Left colon (tissue), 2 donors: ENCODE measurements around the gene BCAS3. TPM values are rescaled to one million over a fixed set of nuclear protein-coding genes. Genes with fewer than 3 reads are reported as not detected.
"Not testable (repeated sequence)": the region's sequence is repeated elsewhere in the genome, so short reads cannot be mapped to it uniquely, and the experiment has no call there.

ENCODE experiments used
- ATAC-seq: fragments of 200-7000 bp; cut with Tn5 transposase; one replicate; pipeline ENCODE4 v1.9.1; 2020; ENCODE audit warnings: mild to moderate bottlenecking, moderate library complexity
- DNase-seq, 2 donors: peaks; one replicate each; pipeline ENCODE4 v3.0.0-alpha.2; 2020
- intact Hi-C, 2 donors: fragments of 100-400 bp; cut with DNase I in 1 of 2; cut with micrococcal nuclease in 1 of 2; formaldehyde crosslinking; loops; one replicate each; pipeline versions ENCODE4 v1.11.2 to v1.14.0; 2022; cut with DNase I, micrococcal nuclease
- total RNA-seq, 2 donors: library from RNA; stranded (reverse); fragmentation: NEBNext Ultra II Directional; extraction: Animal tissue kit (Norgen Biotek cat#: 25700); gene quantifications; one replicate each; pipeline ENCODE4 v1.2.1, GENCODE V29; 2021
- donor health status: DM: no; HTN: no; CAD: no.
- donor health status: DM: yes; HTN: yes; CAD: no.

Gene BCAS3
- total RNA-seq, 2 donors from 2014 or later: 19.9 to 20.2 TPM

DNA sequence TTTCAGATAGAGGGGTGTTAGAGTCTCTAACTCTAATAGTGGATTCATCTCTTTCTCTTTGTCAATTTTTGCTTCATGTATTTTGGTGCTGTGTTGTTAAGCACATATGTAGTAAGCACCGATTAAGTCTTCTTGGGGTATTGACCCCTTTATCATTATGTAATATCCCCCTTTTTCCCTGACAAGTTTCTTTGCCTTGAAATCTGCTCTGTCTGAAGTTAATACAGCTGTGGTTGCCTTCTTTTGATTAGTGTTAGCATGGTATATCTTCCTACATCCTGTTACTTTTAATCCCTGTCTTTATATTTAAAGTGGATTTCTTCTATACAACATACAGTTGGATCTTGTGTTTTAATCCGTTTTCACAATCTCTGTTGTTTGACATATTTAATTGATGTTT is 60.6 kb downstream of the BCAS3 start:
- ATAC-seq: no peak
- intact Hi-C loops: no loop called here
- DNase-seq: no peak

DNA sequence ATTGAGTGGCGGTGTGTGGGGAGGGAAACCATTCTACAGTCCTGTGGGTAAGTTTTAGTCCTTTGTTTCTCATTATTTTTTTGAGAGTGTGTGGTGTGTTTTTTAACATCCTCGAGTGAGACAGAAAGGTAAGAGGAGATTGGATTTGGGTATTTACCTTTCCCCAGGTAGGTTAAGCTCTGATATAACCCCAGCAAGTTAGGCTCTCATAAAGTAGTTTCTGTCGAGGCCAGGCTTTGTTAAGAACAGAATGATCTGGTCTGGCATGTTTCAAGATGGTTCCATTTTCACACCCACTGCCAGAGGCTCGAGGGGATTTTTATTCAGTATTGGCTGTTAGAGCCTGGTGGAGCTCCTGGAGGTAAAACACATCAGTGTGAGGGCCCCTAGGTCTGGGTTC is 62.9 kb downstream of the BCAS3 start:
- no peak for DNase-seq
- intact Hi-C loops: no loop called here
- ATAC-seq: no peak

DNA sequence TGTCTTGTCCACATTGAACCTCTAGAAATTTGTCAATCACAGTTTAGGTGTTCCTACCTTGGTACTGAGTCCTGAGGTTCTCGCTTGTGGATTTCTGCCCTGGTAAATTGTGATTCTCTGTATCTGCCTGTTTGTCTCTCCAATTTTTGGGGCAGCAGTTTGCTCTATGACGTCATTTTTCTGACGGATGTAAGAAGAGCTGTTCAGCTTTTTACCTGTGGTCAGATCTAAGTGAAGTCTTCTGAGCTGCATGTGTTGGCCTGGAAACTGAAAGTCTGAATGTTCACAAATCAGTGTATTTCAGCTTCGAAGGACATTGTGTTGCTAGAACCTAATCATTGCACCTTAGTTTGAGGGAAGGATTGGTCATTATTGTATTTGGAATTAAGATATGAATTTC is 63.4 kb downstream of the BCAS3 start:
- intact Hi-C loops: no loop called here
- ATAC-seq (no peak), DNase-seq (no peak)

DNA sequence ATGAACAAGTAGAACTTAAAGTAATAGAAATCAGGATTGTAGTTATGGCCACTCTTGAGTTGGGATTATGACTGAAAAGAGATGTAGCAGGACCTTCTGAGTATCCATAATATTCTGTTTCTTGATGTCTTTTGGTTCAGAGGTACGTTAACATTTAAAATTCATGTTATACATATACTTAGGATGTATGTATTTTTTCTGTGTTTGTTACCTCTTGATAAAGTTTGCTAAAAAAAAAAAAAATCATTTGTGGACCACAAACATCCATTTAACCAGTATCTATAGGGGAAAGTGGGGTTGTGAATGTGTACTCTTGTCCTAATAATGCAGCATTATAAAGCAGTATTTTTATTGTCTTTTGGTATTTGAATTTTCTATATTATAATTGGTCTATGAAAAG is 65.6 kb downstream of the BCAS3 start:
- intact Hi-C loops: no loop called here
- DNase-seq: no peak
- no peak for ATAC-seq

DNA sequence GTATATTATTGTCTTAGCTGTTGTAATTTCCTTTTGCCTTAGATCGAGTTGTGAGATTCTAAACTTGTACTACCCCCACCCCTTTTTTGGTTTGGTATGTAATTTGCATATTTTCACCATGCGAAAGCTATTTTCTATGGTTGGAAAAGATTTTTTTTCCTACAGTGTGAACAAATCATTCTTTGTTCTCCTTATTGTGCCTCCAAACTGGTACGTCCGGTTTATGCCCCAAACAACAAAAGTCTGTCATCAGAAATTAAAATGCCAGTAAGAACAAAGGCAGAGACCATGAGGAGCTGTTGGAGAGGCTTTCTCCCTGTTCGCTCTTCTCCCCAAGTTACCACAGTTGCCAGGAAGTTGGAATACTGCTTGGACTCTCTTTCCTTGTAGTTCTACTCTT is 66.1 kb downstream of the BCAS3 start:
- intact Hi-C loops: no loop called here
- peak; percentile 65 for ATAC-seq

DNA sequence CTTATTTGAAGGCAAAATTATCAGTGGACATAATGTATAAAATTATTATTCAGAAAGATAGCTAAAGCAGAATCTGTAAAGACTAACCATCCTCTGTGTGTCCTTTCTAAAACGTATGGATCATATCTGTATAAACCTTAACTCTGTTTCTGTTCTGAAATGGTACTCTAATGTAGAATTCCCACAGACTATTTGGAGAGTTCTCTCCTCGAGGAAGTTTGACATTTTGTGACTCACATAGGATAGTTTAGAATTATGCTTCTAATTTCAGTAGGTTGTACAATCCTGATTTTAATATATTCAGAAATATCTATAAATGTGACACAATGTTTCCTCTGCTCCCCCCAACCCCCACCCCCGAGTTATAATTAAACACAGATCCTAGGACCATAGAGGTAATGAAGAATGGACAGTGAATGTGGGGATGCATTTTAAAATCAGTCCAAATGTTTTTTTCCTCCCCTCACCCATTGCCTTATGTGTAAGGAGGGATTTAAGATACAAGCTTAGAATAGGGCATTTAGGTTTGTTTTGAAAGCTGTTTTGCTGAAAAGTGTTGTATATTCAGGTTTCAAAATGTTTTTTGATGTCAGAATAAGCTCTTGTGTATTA is 66.8 kb downstream of the BCAS3 start:
- ATAC-seq (no peak), DNase-seq (no peak)
- intact Hi-C loops: no loop called here

More for the DNA sequence above, 66.1 kb downstream of the BCAS3 start:
- no peak for DNase-seq

DNA sequence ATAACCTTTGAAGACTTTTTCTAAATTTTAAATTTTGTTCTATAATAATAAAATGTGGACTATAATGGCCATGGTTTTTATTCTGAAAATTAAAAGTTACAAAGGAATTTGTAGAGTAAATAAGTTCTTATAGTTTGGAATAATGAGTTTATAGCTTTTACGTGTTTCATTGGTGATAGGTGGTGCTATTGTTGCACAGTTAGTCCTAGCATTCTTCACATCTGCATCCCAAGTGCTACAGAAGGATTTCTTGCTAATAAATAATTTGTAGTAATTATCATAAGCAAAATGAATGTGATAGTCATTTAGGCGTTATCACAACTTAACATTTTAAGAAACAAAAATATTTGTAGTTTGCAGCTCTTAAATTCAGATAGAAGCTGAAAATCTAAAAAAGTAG is 67.9 kb downstream of the BCAS3 start:
- intact Hi-C loops: no loop called here
- DNase-seq (no peak), ATAC-seq (no peak)

DNA sequence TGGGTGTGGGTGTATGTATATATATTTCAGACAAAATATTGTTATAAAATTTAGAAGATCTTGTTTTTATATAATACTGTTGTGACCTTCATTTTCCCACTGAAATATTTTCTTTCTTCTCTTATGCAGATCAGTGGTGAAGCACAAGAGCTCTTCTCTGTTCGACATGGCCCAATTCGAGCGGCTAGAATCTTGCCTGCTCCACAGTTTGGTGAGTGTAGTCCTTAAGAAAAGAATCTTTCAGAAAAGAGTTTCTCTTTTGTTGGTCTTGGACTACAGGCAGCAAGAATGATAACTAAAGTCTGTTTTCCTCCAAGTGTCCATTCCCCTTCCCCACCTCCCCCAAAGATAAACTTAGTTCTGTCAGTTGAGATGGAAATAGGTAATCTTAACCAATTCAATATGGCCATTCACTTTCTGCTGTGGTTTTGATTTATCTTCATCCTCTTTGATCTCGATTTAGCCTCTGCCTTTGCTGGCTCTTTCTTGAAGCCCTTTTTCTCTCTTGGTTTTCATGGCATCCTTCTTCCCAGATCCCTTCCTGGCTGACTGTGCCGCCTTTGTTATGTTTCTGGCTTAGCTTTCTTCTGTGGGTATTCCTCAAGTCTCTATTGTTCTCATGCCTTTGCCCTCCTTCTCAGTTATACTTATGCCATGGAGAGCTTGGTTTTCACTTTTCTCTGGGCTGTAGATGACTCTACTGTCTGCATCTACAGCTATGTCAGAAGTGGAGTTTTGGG is 69.6 kb downstream of the BCAS3 start:
- intact Hi-C loops: no loop called here
- DNase-seq (no peak), ATAC-seq (no peak)

DNA sequence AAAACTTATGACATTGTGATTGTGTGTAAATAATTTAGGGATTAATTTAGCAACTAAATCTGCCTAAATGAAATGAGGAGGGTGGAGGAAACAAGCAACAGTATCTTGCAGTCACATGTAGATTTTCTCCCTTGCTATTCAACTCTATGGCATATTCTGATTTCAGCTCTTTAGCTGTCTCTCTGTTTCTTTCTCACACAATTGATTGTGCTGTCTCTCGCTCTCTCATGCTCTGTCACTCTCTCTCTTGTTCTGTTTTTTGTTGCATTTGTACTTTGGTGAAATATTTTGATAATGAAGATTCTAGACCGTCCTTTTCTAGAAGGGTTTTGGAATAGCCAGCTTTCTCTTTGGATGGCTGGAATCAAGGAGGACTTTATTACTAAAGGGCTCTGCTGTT is 70.6 kb downstream of the BCAS3 start:
- ATAC-seq (no peak), DNase-seq (no peak)
- intact Hi-C loops: no loop called here

DNA sequence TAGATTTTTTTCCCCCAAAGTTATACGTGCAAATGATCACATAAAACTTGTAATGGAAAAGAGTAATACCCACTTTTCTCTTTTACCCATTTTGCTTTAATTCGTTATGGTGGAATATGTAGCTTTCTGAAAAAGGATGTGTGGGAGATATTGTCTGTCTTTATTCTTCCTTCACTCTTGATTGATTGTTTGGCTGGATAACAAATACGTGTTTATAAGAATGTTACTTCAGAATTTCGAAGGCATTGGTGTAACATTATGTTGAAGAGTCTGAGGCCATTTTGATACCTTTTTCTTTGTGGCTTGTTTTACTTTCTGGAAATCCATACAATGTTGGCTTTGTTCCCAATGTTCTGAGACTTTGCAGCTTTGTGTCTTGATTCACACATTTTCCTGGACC is 71.4 kb downstream of the BCAS3 start:
- ATAC-seq: no peak
- no peak for DNase-seq
- intact Hi-C loops: no loop called here

DNA sequence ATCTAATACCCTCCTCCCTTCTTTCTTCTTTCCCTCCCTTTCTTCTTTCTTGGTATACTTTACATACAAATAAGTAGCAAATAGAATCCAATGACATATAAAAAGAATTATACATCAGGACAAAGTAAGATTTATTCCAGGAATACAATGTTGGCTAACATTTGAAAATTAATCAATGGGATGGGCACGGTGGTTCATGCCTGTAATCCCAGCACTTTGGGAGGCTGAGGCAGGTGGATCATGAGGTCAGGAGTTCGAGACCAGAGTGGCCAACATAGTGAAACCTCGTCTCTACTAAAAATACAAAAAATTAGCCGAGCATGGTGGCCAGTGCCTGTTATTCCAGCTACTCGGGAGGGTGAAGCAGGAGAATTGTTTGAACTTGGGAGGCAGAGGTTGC is 72.1 kb downstream of the BCAS3 start:
- ATAC-seq (no peak), DNase-seq (no peak)
- intact Hi-C loops: no loop called here

DNA sequence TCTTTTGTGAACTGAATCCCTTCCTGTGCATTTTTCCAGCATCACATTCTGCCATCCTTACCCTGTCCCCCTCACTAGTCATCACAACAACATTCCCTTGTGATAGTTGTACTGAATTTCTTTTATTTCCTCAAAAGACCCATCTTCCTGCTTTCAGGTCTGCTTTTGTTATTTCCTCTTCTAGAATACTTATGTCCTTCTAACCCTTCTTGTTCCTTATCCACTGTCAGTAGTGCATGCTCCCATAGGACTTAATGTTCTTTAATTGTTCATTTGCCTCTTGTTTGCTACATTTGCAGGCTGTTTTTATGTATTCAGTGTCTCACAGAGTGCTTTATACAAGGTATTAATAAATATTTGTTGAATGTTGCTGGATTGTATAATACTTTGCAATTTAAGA is 73.0 kb downstream of the BCAS3 start:
- ATAC-seq: no peak
- DNase-seq: no peak
- intact Hi-C loops: no loop called here

DNA sequence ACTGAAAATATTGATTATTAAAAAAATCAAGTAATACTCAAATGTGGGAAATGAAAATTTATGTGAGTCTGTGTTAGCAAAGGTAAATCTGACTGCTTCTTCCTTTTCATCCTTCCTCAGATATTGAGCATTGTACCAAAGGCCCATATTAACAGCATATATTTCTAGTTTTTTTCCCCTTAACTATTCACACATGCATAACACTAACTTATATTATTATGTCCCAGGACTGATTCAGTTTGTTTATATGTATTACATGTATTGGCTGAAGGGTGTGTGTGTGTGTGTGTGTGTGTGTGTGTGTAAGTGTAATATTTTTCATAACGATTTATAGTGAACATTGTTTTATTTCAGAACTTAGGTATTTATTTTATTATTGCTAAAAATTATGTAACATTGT is 74.2 kb downstream of the BCAS3 start:
- intact Hi-C loops: no loop called here
- no peak for ATAC-seq
- no peak for DNase-seq

DNA sequence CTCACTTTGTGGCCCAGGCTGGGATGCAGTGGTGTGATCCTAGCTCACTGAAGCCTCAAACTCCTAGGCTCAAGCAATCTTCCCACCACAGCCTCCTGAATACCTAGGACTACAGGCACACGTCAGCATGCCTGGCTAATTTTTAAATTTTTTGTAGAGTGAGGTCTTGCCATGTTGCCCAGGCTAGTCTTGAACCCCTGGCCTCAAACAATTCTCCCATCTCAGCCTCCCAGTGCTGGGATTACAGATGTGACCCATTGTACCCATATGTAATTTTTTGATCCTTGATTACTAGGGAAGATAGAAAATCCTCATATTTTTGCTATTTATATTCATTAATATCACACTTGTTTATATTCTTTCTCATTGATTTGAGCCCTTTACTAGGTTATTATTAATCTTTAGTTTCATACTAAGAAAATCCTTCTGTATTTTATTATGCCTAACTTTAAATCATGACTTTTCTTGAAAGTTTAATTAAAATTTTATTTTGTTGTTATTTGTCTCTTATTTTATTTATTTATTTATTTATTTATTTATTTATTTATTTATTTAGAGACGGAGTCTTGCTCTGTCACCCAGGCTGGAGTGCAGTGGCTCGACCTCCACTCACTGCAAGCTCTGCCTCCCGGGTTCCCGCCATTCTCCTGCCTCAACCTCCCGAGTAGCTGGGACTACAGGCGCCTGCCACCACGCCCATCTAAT is 75.4 kb downstream of the BCAS3 start:
- no peak for ATAC-seq
- DNase-seq: no peak
- intact Hi-C loops: no loop called here

DNA sequence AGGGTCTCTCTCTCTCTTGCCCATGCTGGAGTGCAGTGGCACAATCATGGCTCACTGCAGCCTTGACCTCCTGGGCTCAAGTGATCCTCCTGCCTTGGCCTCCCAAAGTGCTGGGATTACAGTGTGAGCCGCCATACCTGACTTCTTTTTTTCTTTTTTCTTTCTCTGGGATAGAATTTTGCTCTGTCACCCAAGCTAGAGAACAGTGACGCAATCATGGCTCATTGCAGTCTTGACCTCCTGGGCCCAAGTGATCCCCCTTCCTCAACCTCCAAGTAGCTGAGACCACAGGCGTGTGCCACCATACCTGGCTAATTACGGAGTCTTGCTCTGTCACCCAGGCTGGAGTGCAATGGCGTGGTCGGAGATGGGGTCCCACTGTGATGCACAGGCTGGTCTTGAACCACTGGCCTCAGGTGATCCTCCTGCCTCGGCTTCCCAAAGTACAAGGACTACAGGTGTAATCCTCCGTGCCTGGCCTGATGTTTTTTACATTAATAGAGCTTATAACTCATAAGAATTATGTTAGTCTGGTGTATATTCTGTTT is 76.5 kb downstream of the BCAS3 start:
- DNase-seq (no peak), ATAC-seq (no peak)
- intact Hi-C loops: no loop called here

DNA sequence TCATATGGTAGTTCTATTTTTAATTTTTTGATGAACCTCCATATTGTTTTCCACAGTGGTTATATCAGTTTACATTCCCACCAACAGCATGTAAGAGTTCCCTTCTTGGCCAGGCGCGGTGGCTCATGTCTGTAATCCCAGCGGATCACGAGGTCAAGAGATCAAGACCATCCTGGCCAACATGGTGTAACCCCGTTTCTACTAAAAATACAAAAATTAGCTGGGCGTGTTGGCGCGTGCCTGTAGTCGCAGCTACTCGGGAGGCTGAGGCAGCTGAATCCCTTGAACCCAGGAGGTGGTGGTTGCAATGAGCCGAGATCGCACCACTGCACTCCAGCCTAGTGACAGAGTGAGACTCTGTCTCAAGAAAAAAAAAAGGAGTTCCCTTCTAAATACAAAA is 79.1 kb downstream of the BCAS3 start:
- DNase-seq, ATAC-seq, intact Hi-C loops: not testable (repeated sequence)

DNA sequence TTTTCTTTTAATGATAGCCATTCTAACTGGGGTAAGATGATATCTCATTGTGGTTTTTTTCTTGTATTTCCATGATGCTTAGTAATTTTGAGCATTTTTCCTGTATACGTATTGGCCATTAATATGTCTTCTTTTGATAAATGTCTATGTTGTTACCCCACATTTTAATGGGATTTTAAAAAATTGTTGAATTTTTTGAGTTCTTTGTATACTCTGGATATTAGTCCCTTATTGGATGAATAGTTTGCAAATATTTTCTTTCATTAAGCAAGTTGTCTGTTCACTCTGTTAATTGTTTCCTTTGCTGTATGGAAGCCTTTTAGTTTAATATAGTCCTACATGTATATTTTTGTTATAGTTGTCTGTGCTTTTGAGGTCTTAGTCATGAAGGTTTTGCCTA is 79.8 kb downstream of the BCAS3 start:
- ATAC-seq (no peak), DNase-seq (no peak)
- intact Hi-C loops: no loop called here

DNA sequence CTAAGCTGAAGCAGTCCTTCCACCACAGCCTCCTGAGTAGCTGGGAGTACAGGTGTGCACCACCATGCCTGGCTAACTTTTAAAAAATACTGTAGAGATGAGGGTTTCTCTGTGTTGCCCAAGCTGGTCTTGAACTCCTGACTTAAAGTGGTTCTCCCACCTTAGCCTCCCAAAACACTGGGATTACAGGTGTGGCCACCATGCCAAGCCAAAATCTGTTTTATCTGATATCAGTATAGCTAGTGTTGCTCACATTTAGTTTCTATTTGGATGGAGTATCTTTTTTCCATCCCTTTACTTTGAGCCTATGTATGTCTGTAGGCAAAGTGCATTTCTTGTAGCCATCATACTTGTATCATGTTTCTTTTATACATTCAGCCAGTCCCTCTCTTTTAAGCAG is 82.1 kb downstream of the BCAS3 start:
- DNase-seq (no peak), ATAC-seq (no peak)
- intact Hi-C loops: no loop called here

DNA sequence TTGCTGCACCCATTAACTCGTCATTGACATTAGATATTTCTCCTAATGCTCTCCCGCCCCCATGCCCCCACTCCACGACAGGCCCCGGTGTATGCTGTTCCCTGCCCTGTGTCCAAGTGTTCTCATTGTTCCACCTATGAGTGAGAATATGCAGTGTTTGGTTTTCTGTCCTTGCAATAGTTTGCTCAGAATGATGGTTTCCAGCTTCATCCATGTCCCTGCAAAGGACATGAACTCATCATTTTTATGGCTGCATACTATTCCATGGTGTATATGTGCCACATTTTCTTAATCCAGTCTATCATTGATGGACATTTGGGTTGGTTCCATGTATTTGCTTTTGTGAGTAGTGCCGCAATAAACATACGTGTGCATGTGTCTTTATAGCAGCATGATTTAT is 83.7 kb downstream of the BCAS3 start:
- DNase-seq, intact Hi-C loops, ATAC-seq: not testable (repeated sequence)

DNA sequence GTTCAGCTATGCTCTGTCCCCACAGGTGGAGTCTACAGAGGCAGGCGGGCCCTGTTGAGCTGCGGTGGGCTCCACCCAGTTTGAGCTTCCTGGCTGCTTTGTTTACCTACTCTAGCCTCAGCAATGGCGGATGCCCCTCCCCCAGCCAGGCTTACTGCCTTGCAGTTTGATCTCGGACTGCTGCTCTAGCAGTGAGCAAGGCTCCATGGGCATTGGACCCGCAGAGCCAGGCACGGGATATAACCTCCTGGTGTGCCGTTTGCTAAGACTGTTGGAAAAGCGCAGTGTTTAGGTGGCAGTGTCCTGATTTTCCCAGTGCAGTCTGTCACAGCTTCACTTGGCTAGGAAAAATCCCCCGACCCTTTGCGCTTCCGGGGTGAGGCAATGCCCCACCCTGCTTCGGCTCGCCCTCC is 89.1 kb downstream of the BCAS3 start:
- ATAC-seq (no peak), DNase-seq (peak in 1 of 2 donors; percentile 9)
- intact Hi-C loops: no loop called here
